SIG-M5 treated with dmso at 0.1 percent for 504 hours (cell line): Measurements from ENCODE around the gene HSD17B2.
"Not testable (repeated sequence)": the region's sequence is repeated elsewhere in the genome, so short reads cannot be mapped to it uniquely, and the experiment has no call there.

Source experiments
- DNase-seq: peaks from one replicate; lab custom pipeline; 2025; ENCODE audit not compliant: unreplicated experiment; lab: John Stamatoyannopoulos, UW

Gene HSD17B2

DNA sequence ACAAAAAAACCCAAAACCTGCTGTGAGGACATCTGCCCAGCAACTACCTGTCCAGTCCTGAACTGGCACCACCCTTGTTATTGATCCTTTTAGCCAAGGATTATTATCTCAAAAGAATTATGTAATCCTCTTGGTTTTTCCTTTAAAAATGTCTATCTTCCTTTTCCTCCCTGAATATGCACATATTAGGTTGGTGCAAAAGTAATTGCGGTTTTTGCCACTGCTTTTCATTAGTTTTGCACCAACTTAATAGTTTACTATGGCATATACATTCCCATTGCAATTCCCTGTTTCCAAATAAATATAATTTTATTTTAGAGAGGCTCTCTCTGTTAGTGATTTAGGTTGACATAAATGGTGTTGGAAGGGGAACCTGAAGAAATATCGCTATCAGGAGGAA, 83.7 kb downstream of the HSD17B2 start:
- no peak for DNase-seq

GRCh38 chr16:82119405-82119804, 84.4 kb downstream of the HSD17B2 start:
- DNase-seq: no peak

- no peak for DNase-seq
Measured at GRCh38 chr16:82124651-82125050, 89.6 kb downstream of the HSD17B2 start.

- no peak for DNase-seq
Measured at GRCh38 chr16:82129881-82130280, 94.8 kb downstream of the HSD17B2 start.

GRCh38 chr16:82133798-82134197, 98.7 kb downstream of the HSD17B2 start:
- no peak for DNase-seq

GRCh38 chr16:82134846-82135245, 99.8 kb downstream of the HSD17B2 start:
- no peak for DNase-seq

- no peak for DNase-seq
Measured at GRCh38 chr16:82135844-82136243, 100.8 kb downstream of the HSD17B2 start.

DNA sequence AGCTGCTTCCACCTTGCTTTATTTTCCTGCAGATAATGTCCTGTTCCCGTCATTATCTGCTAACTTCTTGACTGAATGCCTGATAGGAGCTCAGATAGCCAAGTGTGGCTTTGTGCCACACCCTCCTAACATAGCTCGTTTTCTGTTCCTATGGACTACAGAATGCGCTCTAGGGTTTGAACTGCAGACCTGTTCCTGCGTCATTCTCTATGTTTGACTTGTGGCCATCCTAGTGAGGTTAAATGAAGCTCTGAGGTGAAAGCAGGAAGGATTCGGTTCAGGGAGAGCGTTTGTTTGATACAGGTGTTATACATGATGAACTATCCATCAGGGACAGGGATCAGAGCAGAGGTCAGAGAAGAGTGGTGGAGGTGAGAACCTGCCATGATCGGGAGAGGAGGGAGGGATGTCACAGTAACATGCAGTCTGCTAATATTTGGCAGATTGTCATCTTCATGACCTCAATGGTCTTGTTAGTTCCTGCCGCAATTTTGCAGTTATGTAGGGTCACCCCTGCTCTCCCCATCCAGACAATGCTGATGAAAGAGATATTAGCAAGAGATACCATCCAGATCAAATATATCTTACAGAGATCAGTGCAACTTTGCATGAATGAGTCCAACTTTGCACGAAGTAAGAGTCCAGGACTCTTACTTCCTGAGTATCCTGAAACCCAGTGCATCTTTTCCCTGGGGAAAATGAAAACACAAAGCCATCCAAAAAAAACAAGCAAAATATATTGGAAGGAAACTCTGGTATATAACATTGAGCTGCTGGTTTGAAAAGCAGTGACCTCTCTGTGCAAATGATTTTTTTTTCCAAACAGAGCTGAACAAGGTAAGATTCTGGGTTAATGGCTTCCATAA, 102.1 kb downstream of the HSD17B2 start:
- peak; percentile 11 for DNase-seq

GRCh38 chr16:82137822-82138167, 102.7 kb downstream of the HSD17B2 start:
- no peak for DNase-seq

- DNase-seq: peak; percentile 46
Measured at GRCh38 chr16:82138478-82139285, 103.6 kb downstream of the HSD17B2 start.

GRCh38 chr16:82139286-82139571, 104.2 kb downstream of the HSD17B2 start:
- DNase-seq: not testable (repeated sequence)

DNA sequence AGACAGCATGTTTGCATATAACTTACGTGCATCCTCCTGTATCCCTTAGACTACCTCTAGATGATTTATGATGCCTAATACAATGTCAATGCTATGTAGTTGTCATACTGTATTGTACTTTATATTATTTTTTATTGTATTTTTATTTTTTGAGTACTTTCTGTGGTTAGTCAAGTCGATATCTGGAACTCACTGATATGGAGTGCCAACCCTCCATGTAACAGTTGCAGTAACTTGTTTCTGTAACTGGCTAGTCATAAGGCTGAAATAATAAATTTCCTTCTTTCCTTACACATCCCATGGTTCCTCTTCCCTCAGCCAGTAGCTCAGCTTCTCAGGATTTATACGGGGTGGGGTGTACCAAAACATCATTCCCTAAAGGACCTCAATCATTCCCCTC, 111.5 kb downstream of the HSD17B2 start:
- no peak for DNase-seq

DNA sequence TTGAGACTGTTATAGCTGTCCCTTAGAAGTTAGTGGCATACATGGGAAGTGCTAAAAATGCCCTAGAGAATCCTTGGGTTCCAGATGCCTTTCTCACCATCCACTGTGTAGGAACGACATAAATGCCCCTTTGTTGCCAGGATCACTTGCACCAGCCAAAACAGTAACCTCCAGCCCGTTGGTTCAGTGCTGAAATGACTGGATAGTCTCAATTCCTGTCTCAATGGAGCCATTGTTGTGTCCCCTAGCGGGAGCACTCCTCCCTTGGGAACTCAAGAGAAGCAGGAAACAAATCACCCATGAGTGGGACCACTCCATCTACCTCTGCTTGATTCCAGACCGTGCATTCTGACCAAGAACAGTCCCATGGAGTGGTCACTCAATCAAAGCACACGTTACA, 111.9 kb downstream of the HSD17B2 start:
- no peak for DNase-seq

- DNase-seq: no peak
Measured at GRCh38 chr16:82147546-82147945, 112.5 kb downstream of the HSD17B2 start.
